ENCODE data around the gene CPTP.

Gene CPTP

GRCh38 chr1:1330366-1331067 lies 5.9 kb downstream of the CPTP start:
- no peaks in the 10 kb centered on the region for H3F3A ChIP-seq (ENCODE audit: control insufficient read depth, insufficient read depth)
- H3K4me2 ChIP-seq (ENCODE audit: low read length), result no peak overlapping the region
- peaks cover 10% of the 10 kb centered on the region for H3K79me2 ChIP-seq (ENCODE audit: control insufficient read depth, low read length)
- no peak overlapping the region for H3K27ac ChIP-seq (ENCODE audit: low read depth, low read length)
- peaks cover 17% of the 10 kb centered on the region for H3K4me1 ChIP-seq (ENCODE audit: control insufficient read depth, low read length)
- no peak for TF ChIP-seq CTCF (IDR thresholded peaks at IDR 0.05; ENCODE audit: low read depth, low read length, poor library complexity, severe bottlenecking)
- no peak for TF ChIP-seq EZH2phosphoT487 (IDR thresholded peaks at IDR 0.05; ENCODE audit: borderline replicate concordance, low read length)
- H4K20me1 ChIP-seq (ENCODE audit: control insufficient read depth, insufficient read depth, low read depth, low read length), result no peaks in the 10 kb centered on the region
- peaks cover 7% of the 10 kb centered on the region; the same call in 1 of the 2 replicates for H3K36me3 ChIP-seq (ENCODE audit: control insufficient read depth, low read length)
- no peak overlapping the region for H3K4me3 ChIP-seq (ENCODE audit: low read length)
- no peaks in the 10 kb centered on the region for H3K27me3 ChIP-seq (ENCODE audit: control insufficient read depth, low read length)
- no peaks in the 10 kb centered on the region for H3K9me2 ChIP-seq (replicated peaks; ENCODE audit: control insufficient read depth, low read length)
- H3K9me3 ChIP-seq (ENCODE audit: control insufficient read depth, insufficient read depth, low read length), result peaks cover 13% of the 10 kb centered on the region

GRCh38 chr1:1331068-1331965 lies 6.7 kb downstream of the CPTP start, which contains the start of gene TAS1R3:
TAS1R3 (plus strand) TSS chr1:1331280; CDS start chr1:1331346, 66 bp downstream.
- H3K4me3 ChIP-seq (ENCODE audit: low read length), result no peak within 1 kb of the TSS
- TF ChIP-seq EZH2phosphoT487 (IDR thresholded peaks at IDR 0.05; ENCODE audit: borderline replicate concordance, low read length), result no peak
- TF ChIP-seq CTCF (IDR thresholded peaks at IDR 0.05; ENCODE audit: low read depth, low read length, poor library complexity, severe bottlenecking), result no peak
- H3F3A ChIP-seq (ENCODE audit: control insufficient read depth, insufficient read depth), result no peaks in the 10 kb centered on the region
- no peaks in the 10 kb centered on the region for H3K27me3 ChIP-seq (ENCODE audit: control insufficient read depth, low read length)
- peaks cover 9% of the 10 kb centered on the region for H3K4me1 ChIP-seq (ENCODE audit: control insufficient read depth, low read length)
- H4K20me1 ChIP-seq (ENCODE audit: control insufficient read depth, insufficient read depth, low read depth, low read length), result no peaks in the 10 kb centered on the region
- peaks cover 7% of the 10 kb centered on the region; the same call in 1 of the 2 replicates for H3K36me3 ChIP-seq (ENCODE audit: control insufficient read depth, low read length)
- H3K9me2 ChIP-seq (replicated peaks; ENCODE audit: control insufficient read depth, low read length), result no peaks in the 10 kb centered on the region
- no peak within 1 kb of the TSS for H3K27ac ChIP-seq (ENCODE audit: low read depth, low read length)
- H3K9me3 ChIP-seq (ENCODE audit: control insufficient read depth, insufficient read depth, low read length), result peaks cover 13% of the 10 kb centered on the region
- H3K79me2 ChIP-seq (ENCODE audit: control insufficient read depth, low read length), result peaks cover 2% of the 10 kb centered on the region
- no peak within 1 kb of the TSS for H3K4me2 ChIP-seq (ENCODE audit: low read length)

GRCh38 chr1:1332031-1332755 lies 7.6 kb downstream of the CPTP start:
- TF ChIP-seq CTCF (IDR thresholded peaks at IDR 0.05; ENCODE audit: low read depth, low read length, poor library complexity, severe bottlenecking) (no peak), EZH2phosphoT487 (IDR thresholded peaks at IDR 0.05; ENCODE audit: borderline replicate concordance, low read length) (no peak)

More at GRCh38 chr1:1332031-1332755, 7.6 kb downstream of the CPTP start:
- Histone ChIP-seq H3K36me3 (ENCODE audit: control insufficient read depth, low read length) (peaks cover 8% of the 10 kb centered on the region), H3K79me2 (ENCODE audit: control insufficient read depth, low read length) (no peaks in the 10 kb centered on the region), H3K27ac (ENCODE audit: low read depth, low read length) (no peak overlapping the region), H3K27me3 (ENCODE audit: control insufficient read depth, low read length) (no peaks in the 10 kb centered on the region), H3K9me2 (replicated peaks; ENCODE audit: control insufficient read depth, low read length) (no peaks in the 10 kb centered on the region), H3F3A (ENCODE audit: control insufficient read depth, insufficient read depth) (no peaks in the 10 kb centered on the region), H4K20me1 (ENCODE audit: control insufficient read depth, insufficient read depth, low read depth, low read length) (peaks cover under 1% of the 10 kb centered on the region; the same call in 1 of the 2 replicates), H3K9me3 (ENCODE audit: control insufficient read depth, insufficient read depth, low read length) (peaks cover 13% of the 10 kb centered on the region), H3K4me1 (ENCODE audit: control insufficient read depth, low read length) (peaks cover 7% of the 10 kb centered on the region; the same call in 1 of the 2 replicates), H3K4me2 (ENCODE audit: low read length) (no peak overlapping the region), H3K4me3 (ENCODE audit: low read length) (no peak overlapping the region)

Measured in DOHH2 (cell line).